Fibroblast of lung (primary cell): ENCODE data around the gene AKT2.

Experiments used
- EZH2 ChIP-seq: IDR thresholded peaks from 2 replicates; pipeline ENCODE4 v1.5.1; 2012; ENCODE audit warnings: low read length, control low read depth, mild to moderate bottlenecking; ENCODE audit errors: missing control alignments
- TF ChIP-seq, protein P1 (sequence below), 2 donors: IDR thresholded peaks in 1 of 2; conservative IDR thresholded peaks in 1 of 2; 1 replicate in 1 of 2; 2 replicates in 1 of 2; pipeline ENCODE4 v1.5.1; 2011 to 2012; ENCODE audit warnings: low read length in 2 of 2, control low read depth in 1 of 2, inconsistent platforms in 1 of 2, low read depth in 1 of 2, mild to moderate bottlenecking in 1 of 2

DNA sequence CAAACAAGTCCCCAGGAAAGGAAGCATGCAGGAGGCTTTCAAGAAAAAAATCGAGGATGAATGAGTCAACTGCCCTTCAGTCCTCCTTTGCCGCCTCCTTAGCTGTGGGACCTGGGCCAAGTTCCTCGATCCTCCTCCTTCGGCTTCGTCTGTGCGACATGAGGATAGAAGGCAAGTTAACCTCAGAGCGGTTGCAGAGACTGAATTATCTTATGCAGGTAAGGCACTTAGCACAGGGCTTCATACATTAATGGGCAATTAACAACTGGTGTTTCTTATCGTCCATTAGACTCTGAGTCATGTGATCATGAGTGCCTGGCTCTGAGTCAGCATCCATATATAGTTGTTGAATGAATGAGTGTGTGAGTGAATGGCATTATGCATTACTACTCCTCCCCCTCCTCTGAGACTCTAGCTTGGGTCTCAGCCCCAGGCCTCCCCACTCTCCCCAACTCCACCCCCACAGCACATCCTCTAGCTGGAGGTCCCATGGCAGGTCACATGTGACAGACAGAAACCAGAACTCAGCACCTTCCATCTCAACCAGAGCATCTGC, 65.3 kb downstream of the AKT2 start:
- TF ChIP-seq, protein P1, sequence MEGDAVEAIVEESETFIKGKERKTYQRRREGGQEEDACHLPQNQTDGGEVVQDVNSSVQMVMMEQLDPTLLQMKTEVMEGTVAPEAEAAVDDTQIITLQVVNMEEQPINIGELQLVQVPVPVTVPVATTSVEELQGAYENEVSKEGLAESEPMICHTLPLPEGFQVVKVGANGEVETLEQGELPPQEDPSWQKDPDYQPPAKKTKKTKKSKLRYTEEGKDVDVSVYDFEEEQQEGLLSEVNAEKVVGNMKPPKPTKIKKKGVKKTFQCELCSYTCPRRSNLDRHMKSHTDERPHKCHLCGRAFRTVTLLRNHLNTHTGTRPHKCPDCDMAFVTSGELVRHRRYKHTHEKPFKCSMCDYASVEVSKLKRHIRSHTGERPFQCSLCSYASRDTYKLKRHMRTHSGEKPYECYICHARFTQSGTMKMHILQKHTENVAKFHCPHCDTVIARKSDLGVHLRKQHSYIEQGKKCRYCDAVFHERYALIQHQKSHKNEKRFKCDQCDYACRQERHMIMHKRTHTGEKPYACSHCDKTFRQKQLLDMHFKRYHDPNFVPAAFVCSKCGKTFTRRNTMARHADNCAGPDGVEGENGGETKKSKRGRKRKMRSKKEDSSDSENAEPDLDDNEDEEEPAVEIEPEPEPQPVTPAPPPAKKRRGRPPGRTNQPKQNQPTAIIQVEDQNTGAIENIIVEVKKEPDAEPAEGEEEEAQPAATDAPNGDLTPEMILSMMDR (conservative IDR thresholded peaks at IDR 0.05 in 1 of 2, IDR thresholded peaks at IDR 0.05 in 1 of 2; ENCODE audit: low read depth in 1 of 2, low read length in 2 of 2): no peak
- TF ChIP-seq EZH2: no peak
